Epithelial cell of esophagus (primary cell): ENCODE results near the gene HIVEP1.

Experiments used
- DNase-seq: peaks from one replicate; pipeline ENCODE4 v3.0.0; 2010; ENCODE audit warnings: low read depth
- H3K4me3 ChIP-seq: 2 replicates; pipeline ENCODE4 v1.5.1; 2011; ENCODE audit warnings: mild to moderate bottlenecking, low read length, control low read depth
- CTCF ChIP-seq: IDR thresholded peaks from 2 replicates; pipeline ENCODE4 v1.5.1; 2011; ENCODE audit warnings: low read depth, mild to moderate bottlenecking, low read length, control low read depth, inconsistent platforms; ENCODE audit not compliant: insufficient read depth; ENCODE audit errors: missing control alignments

HIVEP1 gene

DNA sequence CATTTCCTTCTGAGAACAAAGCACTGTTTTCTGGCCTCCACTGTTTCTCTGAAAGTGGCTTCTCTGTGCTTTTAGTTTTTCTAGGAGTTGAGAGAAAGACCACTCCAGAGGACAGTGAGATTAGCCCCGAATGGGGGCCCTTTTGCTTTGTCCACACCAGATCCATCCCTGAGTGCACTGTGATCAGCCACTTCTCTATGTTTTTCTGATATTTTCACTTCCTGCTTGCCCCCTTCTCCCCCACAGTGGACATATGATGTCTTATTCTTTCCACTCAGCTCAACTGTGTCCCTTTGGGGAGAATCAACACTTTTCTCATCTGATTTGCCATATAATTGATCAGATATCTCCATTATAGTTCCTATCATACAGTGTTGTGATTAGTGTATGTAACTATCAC, 35.6 kb upstream of the HIVEP1 start:
- DNase-seq, result no peak
- TF ChIP-seq CTCF, result no peak
- no peak overlapping the region for H3K4me3 ChIP-seq

DNA sequence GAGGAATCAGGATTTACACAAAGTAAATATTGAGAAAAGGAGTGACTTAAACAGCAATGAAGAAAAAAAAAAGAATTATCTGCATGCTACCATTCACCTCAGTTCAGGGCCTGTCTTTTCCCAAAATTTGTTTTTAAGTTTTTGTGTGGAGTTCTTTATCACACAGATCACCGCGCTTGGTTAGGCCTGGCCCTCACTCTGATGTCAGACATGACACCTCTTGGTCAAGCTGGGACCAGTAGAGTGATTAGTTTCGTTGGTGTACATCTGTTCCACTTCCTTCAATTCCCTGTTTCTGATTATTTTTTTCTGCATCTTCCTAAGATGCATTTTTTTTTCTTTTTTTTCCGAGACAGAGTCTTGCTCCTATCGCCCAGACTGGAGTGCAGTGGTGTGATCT, 34.9 kb upstream of the HIVEP1 start:
- TF ChIP-seq CTCF, result no peak
- no peak for DNase-seq
- no peak overlapping the region for H3K4me3 ChIP-seq

DNA sequence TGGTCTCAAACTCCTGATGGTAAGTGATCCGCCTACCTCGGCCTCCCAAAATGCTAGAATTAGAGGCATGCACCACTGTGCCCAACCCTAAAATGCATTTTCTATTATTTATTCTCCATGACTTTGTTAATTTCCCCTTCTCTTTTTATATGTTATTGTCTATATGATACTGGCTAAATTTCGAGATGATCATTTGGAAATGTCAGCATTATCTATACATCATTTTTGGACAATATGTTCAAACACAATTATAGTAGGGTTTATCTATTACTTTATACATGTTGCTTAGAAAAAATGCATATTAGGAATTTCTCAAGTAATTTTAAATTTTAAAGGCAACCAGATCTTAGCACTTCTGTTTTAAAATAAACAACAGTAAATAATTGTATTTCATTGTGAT, 34.4 kb upstream of the HIVEP1 start:
- no peak for TF ChIP-seq CTCF
- DNase-seq, result no peak
- H3K4me3 ChIP-seq, result no peak overlapping the region

DNA sequence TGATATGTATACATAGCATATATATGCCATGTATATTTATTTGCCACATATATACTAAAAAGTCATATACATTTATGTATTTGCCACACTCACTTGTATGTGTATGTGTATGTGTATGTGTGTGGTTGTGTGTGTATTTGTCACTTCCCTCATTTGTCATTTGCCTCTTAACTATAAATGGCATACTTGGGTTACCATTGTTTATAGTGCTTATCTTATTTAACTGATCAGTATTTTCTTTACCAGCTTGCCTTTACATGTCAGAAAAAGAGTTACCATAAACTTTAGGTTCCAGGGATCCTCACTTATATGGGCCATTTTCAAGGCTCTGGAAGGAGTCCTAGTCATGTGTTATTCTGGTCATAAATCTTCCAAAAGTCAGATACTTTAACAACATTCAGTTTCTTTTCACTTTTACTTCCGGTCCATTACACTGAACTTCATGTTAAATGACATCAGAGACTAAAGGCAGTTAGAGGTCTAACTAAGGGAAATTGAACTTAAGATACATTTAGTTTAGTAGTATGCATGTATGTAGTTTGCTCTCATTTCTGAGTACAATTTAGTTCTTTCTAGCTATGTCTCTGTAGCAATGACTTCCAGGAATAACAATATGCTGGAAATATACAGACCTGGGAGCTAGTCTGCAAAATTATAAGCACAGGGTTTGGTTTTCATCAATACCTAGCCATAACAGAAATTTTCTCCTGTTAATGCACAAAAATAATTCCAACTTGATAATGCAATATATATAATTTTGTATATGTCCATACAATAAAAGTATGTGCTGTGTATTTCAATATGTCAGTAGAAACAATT, 33.7 kb upstream of the HIVEP1 start:
- no peak for TF ChIP-seq CTCF
- no peak overlapping the region for H3K4me3 ChIP-seq
- DNase-seq, result no peak

- no peak for TF ChIP-seq CTCF
- DNase-seq, result no peak
- H3K4me3 ChIP-seq, result no peak overlapping the region
Observed at GRCh38 chr6:11979866-11980265, 32.2 kb upstream of the HIVEP1 start.

GRCh38 chr6:11983306-11983705, 28.8 kb upstream of the HIVEP1 start:
- no peak overlapping the region for H3K4me3 ChIP-seq
- TF ChIP-seq CTCF, result no peak
- DNase-seq, result no peak

- H3K4me3 ChIP-seq, result no peak overlapping the region
- TF ChIP-seq CTCF, result no peak
- DNase-seq, result no peak
Observed at GRCh38 chr6:11987386-11987785, 24.7 kb upstream of the HIVEP1 start.
